ENCODE results near the gene BTN1A1. TPM values are rescaled to one million over a fixed set of nuclear protein-coding genes. Genes with fewer than 3 reads are reported as not detected.

Gene BTN1A1
- total RNA-seq, 4 donors from 2014 or later: not detected

DNA sequence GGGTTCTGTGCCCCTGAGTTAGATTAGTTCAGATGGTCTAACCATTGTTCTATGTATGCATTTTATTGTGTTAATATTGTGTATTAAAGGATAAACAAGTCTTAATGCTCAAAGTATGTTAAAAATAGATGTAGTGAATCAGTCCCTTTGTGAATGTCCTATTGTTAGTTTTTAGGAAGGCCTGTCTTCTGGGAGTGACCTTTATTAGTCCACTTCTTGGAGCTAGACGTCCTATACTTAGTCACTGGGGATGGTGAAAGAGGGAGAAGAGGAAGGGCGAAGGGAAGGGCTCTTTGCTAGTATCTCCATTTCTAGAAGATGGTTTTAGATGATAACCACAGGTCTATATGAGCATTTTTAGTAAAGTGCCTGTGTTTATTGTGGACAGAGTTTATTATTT is 25.7 kb downstream of the BTN1A1 start:
- DNase-seq (ENCODE audit: low spot score in 2 of 2): no peak
- H3K4me3 ChIP-seq (ENCODE audit: low read depth, poor library complexity, severe bottlenecking): no peak overlapping the region
- TF ChIP-seq CTCF (IDR thresholded peaks at IDR 0.05) (no peak), POLR2A (IDR thresholded peaks at IDR 0.05) (no peak)
- intact Hi-C loops (cut with DNase I; ENCODE audit: low total_unique reads): no loop called here
- 71 to 73% methylated on average over 2 of the region's 2 CpGs for WGBS, 2 donors

DNA sequence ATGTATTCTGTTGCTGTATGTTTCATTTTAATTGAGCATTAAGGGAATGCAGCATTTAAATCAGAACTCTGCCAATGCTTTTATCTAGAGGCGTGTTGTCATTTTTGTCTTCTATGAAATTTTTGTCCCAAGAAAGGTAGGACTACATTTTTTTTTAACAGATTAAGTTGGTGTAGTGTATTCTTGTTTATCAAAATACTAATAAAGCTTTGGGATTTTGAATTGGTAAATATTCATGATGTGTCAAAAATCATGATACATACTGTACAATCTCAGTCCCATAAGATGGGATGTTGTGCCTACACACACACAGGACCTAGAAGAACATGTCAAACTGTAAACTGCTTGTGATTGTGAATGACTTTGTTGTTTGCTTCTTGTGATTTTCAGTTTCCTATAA is 26.8 kb downstream of the BTN1A1 start:
- TF ChIP-seq CTCF (IDR thresholded peaks at IDR 0.05) (no peak), POLR2A (IDR thresholded peaks at IDR 0.05) (no peak)

DNA sequence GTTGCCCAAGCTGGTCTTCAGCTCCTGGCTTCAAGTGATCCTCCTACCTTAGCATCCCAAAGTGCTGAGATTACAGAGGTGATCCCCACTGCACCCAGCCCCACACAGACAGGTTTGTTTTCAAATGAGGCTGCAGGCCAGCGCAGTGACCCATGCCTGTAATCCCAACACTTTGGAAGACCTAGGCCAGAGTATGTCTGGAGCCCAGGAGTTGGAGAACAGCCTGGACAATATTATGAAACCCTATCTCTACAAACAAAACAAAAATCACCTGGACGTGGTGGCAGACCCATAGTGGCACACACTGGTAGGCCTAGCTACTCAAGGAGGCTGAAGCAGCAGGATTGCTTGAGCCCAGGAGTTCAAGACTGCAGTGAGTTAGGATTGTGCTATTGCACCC is 30.1 kb downstream of the BTN1A1 start:
- TF ChIP-seq POLR2A (IDR thresholded peaks at IDR 0.05) (no peak), CTCF (IDR thresholded peaks at IDR 0.05) (no peak)
- intact Hi-C loops (cut with DNase I; ENCODE audit: low total_unique reads): no loop called here
- H3K4me3 ChIP-seq (ENCODE audit: low read depth, poor library complexity, severe bottlenecking): no peak overlapping the region
- DNase-seq (ENCODE audit: low spot score in 2 of 2): peak in 1 of 2 donors; percentile 26
- 96 to 100% methylated on average over 2 of the region's 2 CpGs for WGBS, 2 donors

More for the DNA sequence above, 26.8 kb downstream of the BTN1A1 start:
- DNase-seq (ENCODE audit: low spot score in 2 of 2): no peak
- intact Hi-C loops (cut with DNase I; ENCODE audit: low total_unique reads): no loop called here
- no peak overlapping the region for H3K4me3 ChIP-seq (ENCODE audit: low read depth, poor library complexity, severe bottlenecking)
- WGBS, 2 donors: 90 to 98% methylated on average over 1 of the region's 1 CpG

DNA sequence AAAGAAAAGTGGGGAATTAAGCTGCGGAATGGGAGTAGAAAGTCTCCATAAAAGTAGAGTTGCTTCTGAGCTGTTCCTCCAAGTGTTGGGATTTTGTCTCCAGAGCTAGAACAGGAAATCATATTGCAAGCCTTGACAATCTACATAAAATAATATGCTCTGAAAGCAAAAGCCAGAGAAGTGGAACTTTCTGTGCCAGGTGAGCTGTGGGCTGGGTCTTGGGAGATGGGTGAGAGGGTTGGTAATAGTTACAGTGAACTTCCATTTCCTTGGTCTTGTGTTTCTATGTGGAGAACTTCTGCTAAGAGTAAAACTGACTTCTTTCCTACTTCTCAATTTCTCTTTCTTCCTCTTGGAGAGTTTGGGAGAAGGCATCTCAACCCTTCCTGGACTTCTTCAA is 31.8 kb downstream of the BTN1A1 start:
- intact Hi-C loops (cut with DNase I; ENCODE audit: low total_unique reads): no loop called here
- peak in 1 of 2 donors; percentile 53 for DNase-seq (ENCODE audit: low spot score in 2 of 2)
- WGBS, 2 donors: 96 to 100% methylated on average over 1 of the region's 1 CpG
- no peak overlapping the region for H3K4me3 ChIP-seq (ENCODE audit: low read depth, poor library complexity, severe bottlenecking)
- TF ChIP-seq CTCF (IDR thresholded peaks at IDR 0.05): no peak
- TF ChIP-seq POLR2A (IDR thresholded peaks at IDR 0.05): no peak

DNA sequence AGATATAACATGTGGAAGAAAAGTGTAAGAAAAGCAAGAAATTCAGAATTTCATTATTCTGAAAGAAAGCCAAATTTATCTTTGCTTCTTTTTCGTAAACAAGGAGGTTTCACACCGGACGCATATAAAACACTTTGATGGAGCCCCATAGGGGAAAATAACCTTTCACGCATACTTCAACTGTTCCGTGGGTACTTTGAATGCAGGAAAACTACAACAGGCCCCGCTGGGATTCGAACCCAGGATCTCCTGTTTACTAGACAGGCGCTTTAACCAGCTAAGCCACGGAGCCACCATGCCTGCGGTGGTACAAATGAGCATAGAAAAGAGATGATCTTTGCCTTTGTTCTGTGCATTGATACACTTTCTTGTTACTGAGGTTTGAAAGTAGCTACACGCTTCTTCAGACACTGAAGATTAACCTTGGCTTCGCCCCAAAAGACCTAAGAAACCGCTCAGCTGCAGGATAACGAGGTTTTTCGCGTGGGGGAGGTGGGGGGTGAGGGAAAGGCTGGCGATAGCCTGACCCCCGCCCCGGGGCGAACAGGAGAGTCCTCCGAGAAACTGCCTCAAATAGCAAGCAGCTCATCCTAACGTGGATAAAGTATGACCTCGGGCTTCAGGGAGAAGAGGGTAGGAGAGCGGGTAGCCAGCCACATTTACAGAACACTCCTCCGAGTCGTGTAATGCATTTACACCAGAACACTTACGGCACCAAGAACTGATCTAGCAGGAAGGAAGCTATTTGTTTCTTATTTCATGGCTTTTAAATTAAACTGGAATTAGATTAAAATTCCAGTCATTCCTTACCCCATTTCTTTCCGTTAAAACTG is 32.8 kb downstream of the BTN1A1 start:
- peak overlapping the region; percentile 62 for H3K4me3 ChIP-seq (ENCODE audit: low read depth, poor library complexity, severe bottlenecking)
- WGBS, 2 donors: 1% methylated on average over 28 of the region's 28 CpGs
- TF ChIP-seq CTCF (IDR thresholded peaks at IDR 0.05) (no peak), POLR2A (IDR thresholded peaks at IDR 0.05) (no peak)
- DNase-seq (ENCODE audit: low spot score in 2 of 2): peak; percentile 93 to 97
- intact Hi-C loops (cut with DNase I; ENCODE audit: low total_unique reads): no loop called here

All from lower leg skin (tissue), 4 donors.